K562 (cell line): ENCODE data around the gene USP9Y. TPM values are rescaled to one million over a fixed set of nuclear protein-coding genes. Genes with fewer than 3 reads are reported as not detected.

Source experiments
- ATAC-seq: fragments of 200-7000 bp; cut with Tn5 transposase; 3 replicates; pipeline ENCODE4 v1.9.1; 2020; ENCODE audit warnings: moderate library complexity
- BruUV-seq: library from RNA; stranded (reverse); fragments of 400-500 nt; replicated peaks from 2 replicates; lab custom pipeline; 2021; lab: Mats Ljungman, UMichigan
- CTCF ChIA-PET: fragments of 300-600 bp; formaldehyde crosslinking; extraction: SDS; loops from one replicate; lab custom pipeline; 2021; ENCODE audit warnings: low intra/inter-chr PET ratio; lab: Yijun Ruan, JAX
- POLR2A ChIA-PET: fragments of 300-600, 350-650 bp; sonication (Branson Sonifier 250); formaldehyde crosslinking; extraction: SDS; loops from one replicate; lab custom pipeline; 2021; ENCODE audit warnings: antibody characterized with exemption, inconsistent platforms; lab: Yijun Ruan, JAX
- DNase-seq, 4 experiments: peaks; one replicate each; pipeline versions ENCODE4 v3.0.0 to v3.0.0-alpha.2; 2011 to 2018; ENCODE audit warnings: low spot score in 3 of 4, mixed read lengths in 3 of 4; ENCODE audit errors: extremely low read depth in 1 of 4
- FAIRE-seq: peaks from 2 replicates; lab custom pipeline; 2011; peaks lifted over from hg19 to GRCh38; lab: Jason Lieb, UNC
- H2AFZ ChIP-seq: 2 replicates; pipeline ENCODE4 v1.6.0; 2011; ENCODE audit warnings: low read depth, low read length, control low read depth, inconsistent platforms
- H3K27ac ChIP-seq: fragments of 200-600 bp; 3 replicates; pipeline ENCODE4 v1.8.0; 2011; ENCODE audit warnings: low read depth, mild to moderate bottlenecking, control low read depth, inconsistent platforms, low read length, moderate library complexity, mixed read lengths; ENCODE audit errors: extremely low read depth
- H3K27me3 ChIP-seq, 2 experiments: fragments of 300-600 bp in 1 of 2; 2 replicates in 1 of 2; 3 replicates in 1 of 2; pipeline versions ENCODE4 v1.6.0 to v1.8.0; 2011; ENCODE audit warnings: inconsistent platforms in 2 of 2, low read length in 2 of 2, mild to moderate bottlenecking in 1 of 2, mixed read lengths in 1 of 2, moderate library complexity in 1 of 2; ENCODE audit not compliant: control insufficient read depth in 2 of 2, insufficient read depth in 2 of 2
- H3K36me3 ChIP-seq: fragments of 300-600 bp; 3 replicates; pipeline ENCODE4 v1.8.0; 2011; ENCODE audit warnings: mild to moderate bottlenecking, low read length, inconsistent platforms; ENCODE audit not compliant: control insufficient read depth, insufficient read depth
- H3K4me1 ChIP-seq, 2 experiments: fragments of 200-600 bp in 1 of 2; replicated peaks in 1 of 2; 2 replicates in 1 of 2; 3 replicates in 1 of 2; pipeline versions ENCODE4 v1.5.1 to v1.8.0; 2011; ENCODE audit warnings: inconsistent platforms in 2 of 2, low read length in 2 of 2, mild to moderate bottlenecking in 1 of 2, mixed read lengths in 1 of 2, moderate library complexity in 1 of 2; ENCODE audit not compliant: control insufficient read depth in 2 of 2, insufficient read depth in 2 of 2
- H3K4me2 ChIP-seq: 2 replicates; pipeline ENCODE4 v1.6.1; 2011; ENCODE audit warnings: low read length, control low read depth, inconsistent platforms, mixed read lengths; ENCODE audit not compliant: insufficient read depth
- H3K4me3 ChIP-seq: fragments of 200-600 bp; sonication (generic), shearing (Covaris generic); 2 replicates; pipeline ENCODE4 v1.5.1; 2016; ENCODE audit warnings: control low read depth, inconsistent platforms
- H3K79me2 ChIP-seq: fragments of 200-600 bp; 3 replicates; pipeline ENCODE4 v1.8.0; 2011; ENCODE audit warnings: low read length, inconsistent platforms; ENCODE audit not compliant: control insufficient read depth, insufficient read depth
- H3K9ac ChIP-seq, 2 experiments: 2 replicates each; pipeline versions ENCODE4 v1.6.0 to v1.6.1; 2011; ENCODE audit warnings: low read depth in 2 of 2, low read length in 2 of 2, control low read depth in 1 of 2, inconsistent platforms in 1 of 2, mild to moderate bottlenecking in 1 of 2, mixed read lengths in 1 of 2; ENCODE audit not compliant: insufficient read depth in 1 of 2
- H3K9me1 ChIP-seq: one replicate; pipeline ENCODE4 v1.6.0; 2011; ENCODE audit warnings: inconsistent platforms, mild to moderate bottlenecking, low read length, moderate library complexity; ENCODE audit not compliant: control insufficient read depth, insufficient read depth
- H3K9me3 ChIP-seq: replicated peaks from 2 replicates; pipeline ENCODE4 v1.5.1; 2011; ENCODE audit warnings: low read depth, low read length, inconsistent platforms; ENCODE audit not compliant: control insufficient read depth, insufficient read depth
- H4K20me1 ChIP-seq: replicated peaks from 2 replicates; pipeline ENCODE4 v1.6.1; 2011; ENCODE audit warnings: low read length, inconsistent platforms, mixed read lengths; ENCODE audit not compliant: control insufficient read depth, insufficient read depth
- BRF1 ChIP-seq: IDR thresholded peaks from 3 replicates; pipeline ENCODE4 v1.6.1; 2011; ENCODE audit warnings: borderline replicate concordance, mild to moderate bottlenecking; ENCODE audit not compliant: insufficient read length; ENCODE audit errors: extremely low read depth
- HDGF ChIP-seq: fragments of 450-650 bp; IDR thresholded peaks from 2 replicates; pipeline ENCODE4 v1.6.1; 2016
- JUND ChIP-seq, 2 experiments: IDR thresholded peaks; 2 replicates in 1 of 2; 3 replicates in 1 of 2; pipeline ENCODE4 v1.6.1; 2011; ENCODE audit warnings: borderline replicate concordance in 2 of 2, low read depth in 2 of 2, low read length in 2 of 2, improper control_type of control experiment in 1 of 2, missing biosample characterization in 1 of 2, missing genetic modification characterization in 1 of 2, missing genetic modification reagents in 1 of 2
- MCM3 ChIP-seq: fragments of 450-650 bp; IDR thresholded peaks from 2 replicates; pipeline ENCODE4 v1.6.1; 2016
- NEUROD1 ChIP-seq: fragments of 150-350 bp; IDR thresholded peaks from 2 replicates; pipeline ENCODE4 v1.6.1; 2014; ENCODE audit warnings: borderline replicate concordance, low read length, low read depth; ENCODE audit not compliant: partially characterized antibody
- PCBP2 ChIP-seq: fragments of 200-400 bp; formaldehyde crosslinking; IDR thresholded peaks from 2 replicates; pipeline ENCODE4 v1.6.1; 2018; ENCODE audit warnings: low read length, low read depth, mild to moderate bottlenecking, moderate library complexity; ENCODE audit not compliant: poor library complexity, severe bottlenecking
- RBFOX2 ChIP-seq: fragments of 200-400 bp; formaldehyde crosslinking; IDR thresholded peaks from 2 replicates; pipeline ENCODE4 v1.6.1; 2017; ENCODE audit warnings: low read depth, mild to moderate bottlenecking, low read length, moderate library complexity
- SIN3B ChIP-seq: fragments of 450-650 bp; IDR thresholded peaks from 2 replicates; pipeline ENCODE4 v1.6.1; 2017; ENCODE audit warnings: low read depth, mild to moderate bottlenecking, moderate library complexity
- SMAD3 ChIP-seq: fragments of 450-650 bp; formaldehyde crosslinking; conservative IDR thresholded peaks from 2 replicates; pipeline ENCODE4 v1.4.0; 2020; ENCODE audit warnings: mild to moderate bottlenecking
- TCF7 ChIP-seq: sonication (generic); IDR thresholded peaks from 2 replicates; pipeline ENCODE4 v1.6.1; 2016; ENCODE audit warnings: antibody characterized with exemption, borderline replicate concordance
- TCF7L2 ChIP-seq: fragments of 150-350 bp; IDR thresholded peaks from 2 replicates; pipeline ENCODE4 v1.6.1; 2016; ENCODE audit warnings: low read depth, mild to moderate bottlenecking, low read length, moderate library complexity
- TCFL5 ChIP-seq: fragments of 250-450 bp; sonication (Bioruptor Pico); conservative IDR thresholded peaks from 2 replicates; pipeline ENCODE4 v1.6.1; 2021; ENCODE audit warnings: mild to moderate bottlenecking, moderate library complexity, matching md5 sums
- TRIM28 ChIP-seq: fragments of 450-650 bp; IDR thresholded peaks from 2 replicates; pipeline ENCODE4 v1.6.1; 2017
- ZBTB11 ChIP-seq, 3 experiments: fragments of 200-800 bp in 1 of 3; fragments of 250-450 bp in 1 of 3; fragments of 450-650 bp in 1 of 3; sonication (Bioruptor Pico) in 1 of 3; sonication (Bioruptor generic) in 1 of 3; formaldehyde crosslinking in 1 of 3; IDR thresholded peaks; 2 replicates each; pipeline versions ENCODE4 v1.6.1 to v1.8.0; 2016 to 2022; ENCODE audit warnings: mild to moderate bottlenecking in 2 of 3, missing genetic modification characterization in 2 of 3, missing compliant biosample characterization in 1 of 3, moderate library complexity in 1 of 3
- ZNF551 ChIP-seq: fragments of 250-450 bp; sonication (Bioruptor Pico); IDR thresholded peaks from 2 replicates; pipeline ENCODE4 v1.5.0; 2021; ENCODE audit warnings: mild to moderate bottlenecking, moderate library complexity
- WGBS: fragments of 100-300 bp; shearing (Covaris generic); methylation state at CpG from one replicate; pipeline ENCODE4 v1.1.6; 2016; ENCODE audit warnings: low coverage, mixed read lengths; ENCODE audit not compliant: insufficient coverage; ENCODE audit errors: missing lambda C conversion rate; 5-methylcytosine and 5-hydroxymethylcytosine counted together
- in situ Hi-C: fragments of 300-500 bp; cut with MboI; formaldehyde crosslinking; loops from 4 replicates; pipeline ENCODE4 v1.15.0; 2018; ENCODE audit warnings: inconsistent platforms, mixed read lengths
- intact Hi-C: fragments of 100-400 bp; cut with micrococcal nuclease; formaldehyde crosslinking; loops from 2 replicates; pipeline ENCODE4 v1.14.2; 2022
- polyA plus RNA-seq, 8 experiments: library from polyadenylated mRNA; depleted of rRNA in 4 of 8; stranded (reverse) in 5 of 8; unstranded in 3 of 8; fragments of >200 nt; fragmentation: Nextera tagmentation in 2 of 8; fragmentation: Illumina TruSeq in 1 of 8; extraction: Ambion mirVana in 2 of 8; extraction: Trizol in 1 of 8; gene quantifications; 2 replicates each; pipeline versions ENCODE4 v1.2.1 to v1.2.3, GENCODE V29; 2011 to 2014; ENCODE audit warnings: inconsistent platforms in 1 of 8, missing spikeins in 1 of 8
- total RNA-seq, 7 experiments: library from RNA; depleted of rRNA in 6 of 7; stranded (reverse); fragments of >200 nt in 6 of 7; fragmentation: Illumina TruSeq in 2 of 7; extraction: Trizol in 2 of 7; gene quantifications; 2 replicates each; pipeline versions ENCODE4 v1.2.1 to v1.2.3, GENCODE V29; 2011 to 2021; ENCODE audit warnings: low replicate concordance in 1 of 7
- TF ChIP-seq, protein P1 (sequence below): sonication (generic); formaldehyde crosslinking; IDR thresholded peaks from 2 replicates; pipeline ENCODE4 v1.5.0; 2020; ENCODE audit warnings: missing genetic modification reagents

The USP9Y gene
- total and polyA plus RNA-seq, 9 of the 15 experiments (the other 6 are each of a cell fraction or from before 2014, with no cell fraction given): 0.13 TPM; not detected in 8

DNA sequence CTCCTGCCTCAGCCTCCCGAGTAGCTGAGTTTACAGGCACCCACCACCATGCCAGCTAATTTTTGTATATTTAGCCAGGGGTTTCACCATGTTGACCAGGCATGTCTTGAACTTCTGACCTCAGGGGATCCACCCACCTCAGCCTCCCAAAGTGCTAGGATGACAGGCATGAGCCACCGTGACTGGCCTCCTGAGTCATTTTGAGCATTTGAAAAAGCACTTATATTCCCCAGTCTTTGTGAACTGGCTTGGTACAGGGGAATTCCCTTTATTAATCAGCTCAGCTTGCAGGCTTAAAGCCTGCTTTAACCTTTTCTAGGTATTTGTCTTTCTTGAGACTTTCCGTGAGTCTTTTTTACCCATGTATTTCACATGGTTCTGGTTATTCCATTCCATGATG lies 32.6 kb downstream of the USP9Y start (continued):
- TF ChIP-seq ZBTB11 (CRISPR knock-in tag; IDR thresholded peaks at IDR 0.05): no peak
- no peak for TF ChIP-seq HDGF
- no peak for TF ChIP-seq PCBP2
- no peak for TF ChIP-seq SMAD3 (CRISPR knock-in tag)

DNA sequence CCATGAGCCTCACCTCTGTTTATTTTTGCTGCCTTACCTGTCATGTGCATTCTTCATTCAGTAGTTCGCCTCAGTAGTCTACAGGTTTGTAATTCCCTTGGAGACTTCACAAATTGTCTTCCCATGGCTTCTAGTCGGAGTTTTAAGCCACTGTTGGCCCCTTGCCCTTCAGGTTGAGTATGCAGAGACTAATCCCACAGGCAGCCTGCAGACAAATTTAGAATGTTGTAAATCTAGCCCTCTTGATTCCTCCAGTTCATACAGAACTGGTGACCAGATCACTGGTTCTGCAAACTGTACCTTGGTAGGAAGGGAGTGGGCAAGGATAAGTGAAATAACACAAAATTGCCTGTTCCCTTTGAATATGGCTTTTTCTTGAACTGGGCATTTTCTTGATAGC lies 33.0 kb downstream of the USP9Y start:
- no TSS peak for BruUV-seq
- Histone ChIP-seq H3K4me3 (no peak overlapping the region), H3K9ac (no peak overlapping the region), H4K20me1 (no peaks in the 10 kb centered on the region), H3K4me1 (no peaks in the 10 kb centered on the region), H2AFZ (no peak overlapping the region), H3K4me2 (no peak overlapping the region), H3K27ac (no peak overlapping the region), H3K9me3 (no peaks in the 10 kb centered on the region), H3K36me3 (no peaks in the 10 kb centered on the region), H3K9me1 (no peaks in the 10 kb centered on the region), H3K79me2 (no peaks in the 10 kb centered on the region), H3K27me3 (no peaks in the 10 kb centered on the region)
- intact Hi-C loops: no loop called here
- POLR2A ChIA-PET: no interaction called here
- FAIRE-seq (no peak), DNase-seq (no peak), ATAC-seq (no peak)
- in situ Hi-C loops: no loop called here
- CTCF ChIA-PET: no interaction called here
- no CpG with 5 or more reads among the region's 2 CpGs for WGBS
- TF ChIP-seq ZNF551 (CRISPR knock-in tag): no peak
- TF ChIP-seq TCF7: no peak
- no peak for TF ChIP-seq MCM3
- no peak for TF ChIP-seq SIN3B
- no peak for TF ChIP-seq TCF7L2
- TF ChIP-seq BRF1: no peak
- no peak for TF ChIP-seq TCFL5
- no peak for TF ChIP-seq RBFOX2
- TF ChIP-seq NEUROD1: no peak
- TF ChIP-seq TRIM28: no peak
- TF ChIP-seq, protein P1, sequence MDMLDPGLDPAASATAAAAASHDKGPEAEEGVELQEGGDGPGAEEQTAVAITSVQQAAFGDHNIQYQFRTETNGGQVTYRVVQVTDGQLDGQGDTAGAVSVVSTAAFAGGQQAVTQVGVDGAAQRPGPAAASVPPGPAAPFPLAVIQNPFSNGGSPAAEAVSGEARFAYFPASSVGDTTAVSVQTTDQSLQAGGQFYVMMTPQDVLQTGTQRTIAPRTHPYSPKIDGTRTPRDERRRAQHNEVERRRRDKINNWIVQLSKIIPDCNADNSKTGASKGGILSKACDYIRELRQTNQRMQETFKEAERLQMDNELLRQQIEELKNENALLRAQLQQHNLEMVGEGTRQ (CRISPR knock-in tag): no peak
- TF ChIP-seq JUND (IDR thresholded peaks at IDR 0.05; ENCODE audit: borderline replicate concordance, low read depth, low read length): no peak
- no peak for TF ChIP-seq JUND (tag; IDR thresholded peaks at IDR 0.05; ENCODE audit: borderline replicate concordance, low read depth, low read length)
